LHCN-M2 (cell line): Measurements from ENCODE around the gene RP2. TPM values are rescaled to one million over a fixed set of nuclear protein-coding genes. Genes with fewer than 3 reads are reported as not detected.

Source experiments
- DNase-seq: peaks from one replicate; pipeline ENCODE4 v3.0.0-alpha.2; 2012; ENCODE audit warnings: low read depth
- total RNA-seq: library from RNA; depleted of rRNA; stranded (reverse); fragments of >200 nt; gene quantifications from 2 replicates; pipeline ENCODE4 v1.2.3, GENCODE V29; 2014

The RP2 gene
- total RNA-seq, 1 experiment from 2014 or later: 20.6 TPM

GRCh38 chrX:46841346-46841745, 4.5 kb downstream of the RP2 start:
- peak; percentile 26 for DNase-seq

- no peak for DNase-seq
Observed at GRCh38 chrX:46844913-46845312, 8.1 kb downstream of the RP2 start.

GRCh38 chrX:46849933-46850332, 13.1 kb downstream of the RP2 start:
- DNase-seq: peak; percentile 20

GRCh38 chrX:46850771-46851170, 13.9 kb downstream of the RP2 start:
- DNase-seq: no peak

- no peak for DNase-seq
Observed at GRCh38 chrX:46856483-46856882, 19.6 kb downstream of the RP2 start.

- no peak for DNase-seq
Observed at GRCh38 chrX:46860557-46860956, 23.7 kb downstream of the RP2 start.

GRCh38 chrX:46863072-46863471, 26.2 kb downstream of the RP2 start:
- DNase-seq: no peak

GRCh38 chrX:46864606-46865005, 27.8 kb downstream of the RP2 start:
- DNase-seq: no peak

- DNase-seq: peak; percentile 66
Observed at GRCh38 chrX:46865281-46865680, 28.4 kb downstream of the RP2 start.

- no peak for DNase-seq
Observed at GRCh38 chrX:46866726-46867125, 29.9 kb downstream of the RP2 start.

- no peak for DNase-seq
Observed at GRCh38 chrX:46873746-46874145, 36.9 kb downstream of the RP2 start.

- no peak for DNase-seq
Observed at GRCh38 chrX:46876901-46877300, 40.1 kb downstream of the RP2 start.

GRCh38 chrX:46882266-46882665, 45.4 kb downstream of the RP2 start:
- no peak for DNase-seq

- DNase-seq: no peak
Observed at GRCh38 chrX:46884799-46885198, 48.0 kb downstream of the RP2 start.

- DNase-seq: no peak
Observed at GRCh38 chrX:46898207-46898606, 61.4 kb downstream of the RP2 start.

GRCh38 chrX:46903458-46904242, 66.8 kb downstream of the RP2 start:
- peak; percentile 64 for DNase-seq

GRCh38 chrX:46904626-46905025, 67.8 kb downstream of the RP2 start:
- DNase-seq: no peak

- DNase-seq: no peak
Observed at GRCh38 chrX:46910415-46910814, 73.6 kb downstream of the RP2 start.

- DNase-seq: peak; percentile 59
Observed at GRCh38 chrX:46912098-46912602, 75.3 kb downstream of the RP2 start, which contains the start of gene JADE3. Gene JADE3 (plus strand): TSS chrX:46912421. CDS start chrX:46984895, 72,474 bp downstream.

- peak; percentile 25 for DNase-seq
Observed at GRCh38 chrX:46912603-46913491, 76.0 kb downstream of the RP2 start.

GRCh38 chrX:46913667-46914066, 76.8 kb downstream of the RP2 start:
- DNase-seq: no peak

- no peak for DNase-seq
Observed at GRCh38 chrX:46916273-46916672, 79.4 kb downstream of the RP2 start.
